Measurements from ENCODE around the gene IKZF2.

IKZF2 gene

DNA sequence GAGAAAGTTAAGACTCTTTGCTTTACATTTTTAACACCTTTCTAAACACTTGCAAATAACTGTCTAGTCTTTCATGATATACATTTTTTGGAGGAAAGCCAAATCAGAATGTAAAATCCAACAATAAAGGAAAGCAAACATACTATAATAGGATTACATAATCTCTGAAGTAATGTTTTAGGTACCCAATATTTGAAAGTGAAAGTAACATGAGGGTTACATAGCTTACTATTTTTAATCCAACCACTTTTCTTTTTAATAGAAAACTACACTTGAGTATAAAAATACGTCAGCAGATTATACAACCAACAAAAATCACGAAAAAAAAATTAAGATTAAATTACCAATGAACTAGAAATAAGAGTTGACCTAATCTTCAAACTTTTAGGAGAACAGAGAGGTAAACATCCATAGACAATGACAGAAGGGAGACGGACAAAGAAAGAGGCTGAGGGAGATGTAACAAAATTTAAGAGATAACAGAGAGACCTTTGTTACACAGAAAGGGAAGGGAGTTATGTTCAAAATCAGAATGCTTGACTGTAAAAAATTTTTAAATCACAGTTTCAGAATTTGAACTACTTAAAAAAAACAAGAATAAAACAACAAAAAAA lies 150.0 kb downstream of the IKZF2 start:
- peaks cover 52% of the 10 kb centered on the region for H3K4me1 ChIP-seq (ENCODE audit: control insufficient read depth, insufficient read depth, low read length, unreplicated experiment)
- H2AFZ ChIP-seq (ENCODE audit: low read length, unreplicated experiment): peak overlapping the region; percentile 18
- H3K27ac ChIP-seq (ENCODE audit: low read depth, low read length): peak overlapping the region; percentile 24; the same call in 1 of the 2 replicates
- H3K27me3 ChIP-seq (ENCODE audit: insufficient read depth, low read length): no peaks in the 10 kb centered on the region
- H3K79me2 ChIP-seq (ENCODE audit: control insufficient read depth, insufficient read depth, low read length, unreplicated experiment): no peaks in the 10 kb centered on the region
- peak overlapping the region; percentile 67 for H3K4me3 ChIP-seq (ENCODE audit: low read depth, low read length)
- H3K36me3 ChIP-seq (ENCODE audit: insufficient read depth, low read length): peaks cover 10% of the 10 kb centered on the region; the same call in 1 of the 2 replicates

GRCh38 chr2:212998626-212999359 lies 152.6 kb downstream of the IKZF2 start:
- Histone ChIP-seq H3K36me3 (ENCODE audit: insufficient read depth, low read length) (no peaks in the 10 kb centered on the region), H3K4me3 (ENCODE audit: low read depth, low read length) (no peak overlapping the region), H2AFZ (ENCODE audit: low read length, unreplicated experiment) (no peak overlapping the region), H3K27me3 (ENCODE audit: insufficient read depth, low read length) (no peaks in the 10 kb centered on the region), H3K27ac (ENCODE audit: low read depth, low read length) (peak overlapping the region; percentile 70), H3K4me1 (ENCODE audit: control insufficient read depth, insufficient read depth, low read length, unreplicated experiment) (peaks cover 56% of the 10 kb centered on the region), H3K79me2 (ENCODE audit: control insufficient read depth, insufficient read depth, low read length, unreplicated experiment) (no peaks in the 10 kb centered on the region)

GRCh38 chr2:212997526-212998020 lies 153.8 kb downstream of the IKZF2 start:
- H3K4me3 ChIP-seq (ENCODE audit: low read depth, low read length): no peak overlapping the region
- H2AFZ ChIP-seq (ENCODE audit: low read length, unreplicated experiment): peak overlapping the region; percentile 14
- H3K27ac ChIP-seq (ENCODE audit: low read depth, low read length): no peak overlapping the region
- no peaks in the 10 kb centered on the region for H3K79me2 ChIP-seq (ENCODE audit: control insufficient read depth, insufficient read depth, low read length, unreplicated experiment)
- H3K27me3 ChIP-seq (ENCODE audit: insufficient read depth, low read length): no peaks in the 10 kb centered on the region
- no peaks in the 10 kb centered on the region for H3K36me3 ChIP-seq (ENCODE audit: insufficient read depth, low read length)
- peaks cover 53% of the 10 kb centered on the region for H3K4me1 ChIP-seq (ENCODE audit: control insufficient read depth, insufficient read depth, low read length, unreplicated experiment)

- Histone ChIP-seq H3K27me3 (ENCODE audit: insufficient read depth, low read length) (no peaks in the 10 kb centered on the region), H3K36me3 (ENCODE audit: insufficient read depth, low read length) (no peaks in the 10 kb centered on the region), H2AFZ (ENCODE audit: low read length, unreplicated experiment) (no peak overlapping the region), H3K4me3 (ENCODE audit: low read depth, low read length) (peak overlapping the region; percentile 7; the same call in 1 of the 2 replicates), H3K4me1 (ENCODE audit: control insufficient read depth, insufficient read depth, low read length, unreplicated experiment) (peaks cover 40% of the 10 kb centered on the region), H3K27ac (ENCODE audit: low read depth, low read length) (peak overlapping the region; percentile 19), H3K79me2 (ENCODE audit: control insufficient read depth, insufficient read depth, low read length, unreplicated experiment) (no peaks in the 10 kb centered on the region)
These were observed 155.5 kb downstream of the IKZF2 start for GRCh38 chr2:212995920-212996319.

DNA sequence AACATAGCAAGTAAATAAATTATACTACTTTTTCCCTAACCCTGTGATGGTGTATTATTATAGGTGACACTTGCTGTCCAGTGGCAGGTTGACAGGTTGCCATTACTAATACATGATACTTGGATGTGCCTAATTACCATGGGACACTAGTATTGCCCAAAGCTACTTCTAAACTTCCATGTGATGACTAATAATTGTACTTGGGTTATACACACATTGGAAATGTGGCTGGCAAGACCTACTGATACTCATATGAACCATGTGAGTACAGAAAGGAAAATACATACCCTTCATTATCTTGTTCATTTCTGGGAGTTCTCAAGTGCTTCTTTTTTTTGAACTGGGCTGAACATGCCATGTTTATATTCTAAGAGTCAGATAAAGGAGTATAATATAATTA lies 156.4 kb downstream of the IKZF2 start:
- Histone ChIP-seq H3K4me1 (ENCODE audit: control insufficient read depth, insufficient read depth, low read length, unreplicated experiment) (peaks cover 41% of the 10 kb centered on the region), H3K4me3 (ENCODE audit: low read depth, low read length) (no peak overlapping the region), H3K36me3 (ENCODE audit: insufficient read depth, low read length) (no peaks in the 10 kb centered on the region), H3K27ac (ENCODE audit: low read depth, low read length) (peak overlapping the region; percentile 19), H3K27me3 (ENCODE audit: insufficient read depth, low read length) (no peaks in the 10 kb centered on the region), H2AFZ (ENCODE audit: low read length, unreplicated experiment) (no peak overlapping the region), H3K79me2 (ENCODE audit: control insufficient read depth, insufficient read depth, low read length, unreplicated experiment) (no peaks in the 10 kb centered on the region)

- H3K27ac ChIP-seq (ENCODE audit: low read depth, low read length): no peak overlapping the region
- H3K36me3 ChIP-seq (ENCODE audit: insufficient read depth, low read length): peaks cover 7% of the 10 kb centered on the region; the same call in 1 of the 2 replicates
- peaks cover 19% of the 10 kb centered on the region for H3K4me1 ChIP-seq (ENCODE audit: control insufficient read depth, insufficient read depth, low read length, unreplicated experiment)
- no peaks in the 10 kb centered on the region for H3K79me2 ChIP-seq (ENCODE audit: control insufficient read depth, insufficient read depth, low read length, unreplicated experiment)
- H2AFZ ChIP-seq (ENCODE audit: low read length, unreplicated experiment): no peak overlapping the region
- no peaks in the 10 kb centered on the region for H3K27me3 ChIP-seq (ENCODE audit: insufficient read depth, low read length)
- no peak overlapping the region for H3K4me3 ChIP-seq (ENCODE audit: low read depth, low read length)
These were observed 160.3 kb downstream of the IKZF2 start for GRCh38 chr2:212991120-212991519.

DNA sequence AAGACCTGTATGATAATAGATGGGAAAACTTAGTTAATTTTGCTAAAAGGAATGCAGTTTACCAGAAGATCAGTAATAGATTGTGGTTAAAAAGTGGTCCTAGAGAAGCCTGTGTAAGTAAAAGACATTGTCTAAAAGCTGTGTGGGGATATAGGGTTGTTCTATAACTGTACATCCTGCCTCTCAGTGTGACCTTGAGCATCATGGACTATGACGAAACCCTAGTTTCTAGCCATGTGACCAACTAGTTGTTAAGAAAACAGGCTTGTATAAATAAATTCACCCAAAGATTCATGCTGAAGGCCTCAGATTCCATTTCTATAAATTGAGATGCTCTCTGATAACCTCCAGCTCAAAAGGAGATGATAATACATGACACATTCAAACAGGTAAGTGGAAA lies 160.7 kb downstream of the IKZF2 start:
- Histone ChIP-seq H3K4me1 (ENCODE audit: control insufficient read depth, insufficient read depth, low read length, unreplicated experiment) (peaks cover 16% of the 10 kb centered on the region), H2AFZ (ENCODE audit: low read length, unreplicated experiment) (no peak overlapping the region), H3K79me2 (ENCODE audit: control insufficient read depth, insufficient read depth, low read length, unreplicated experiment) (no peaks in the 10 kb centered on the region), H3K27me3 (ENCODE audit: insufficient read depth, low read length) (no peaks in the 10 kb centered on the region), H3K27ac (ENCODE audit: low read depth, low read length) (no peak overlapping the region), H3K4me3 (ENCODE audit: low read depth, low read length) (no peak overlapping the region), H3K36me3 (ENCODE audit: insufficient read depth, low read length) (peaks cover 7% of the 10 kb centered on the region; the same call in 1 of the 2 replicates)

DNA sequence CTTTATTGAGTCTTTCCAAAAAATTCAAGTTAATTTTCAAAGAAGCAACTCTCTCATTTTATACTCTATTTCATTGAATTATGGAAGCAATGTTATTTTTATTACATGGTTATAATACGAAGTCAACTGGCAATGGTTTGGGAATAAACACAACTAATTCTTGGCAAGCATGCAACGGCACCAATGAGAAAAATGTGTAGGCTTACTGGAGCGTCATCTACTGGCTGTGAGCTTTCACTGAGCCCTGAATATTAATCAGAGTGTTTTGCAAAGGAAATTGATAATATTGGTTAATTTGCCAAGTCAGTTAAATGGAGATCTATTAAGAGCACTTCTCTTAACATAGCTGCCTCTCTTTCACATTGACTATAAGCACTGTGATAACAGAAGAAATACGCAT lies 163.9 kb downstream of the IKZF2 start:
- no peak overlapping the region for H2AFZ ChIP-seq (ENCODE audit: low read length, unreplicated experiment)
- H3K4me1 ChIP-seq (ENCODE audit: control insufficient read depth, insufficient read depth, low read length, unreplicated experiment): peaks cover 7% of the 10 kb centered on the region
- no peak overlapping the region for H3K27ac ChIP-seq (ENCODE audit: low read depth, low read length)
- no peaks in the 10 kb centered on the region for H3K27me3 ChIP-seq (ENCODE audit: insufficient read depth, low read length)
- H3K36me3 ChIP-seq (ENCODE audit: insufficient read depth, low read length): peaks cover 7% of the 10 kb centered on the region; the same call in 1 of the 2 replicates
- no peaks in the 10 kb centered on the region for H3K79me2 ChIP-seq (ENCODE audit: control insufficient read depth, insufficient read depth, low read length, unreplicated experiment)
- H3K4me3 ChIP-seq (ENCODE audit: low read depth, low read length): no peak overlapping the region

DNA sequence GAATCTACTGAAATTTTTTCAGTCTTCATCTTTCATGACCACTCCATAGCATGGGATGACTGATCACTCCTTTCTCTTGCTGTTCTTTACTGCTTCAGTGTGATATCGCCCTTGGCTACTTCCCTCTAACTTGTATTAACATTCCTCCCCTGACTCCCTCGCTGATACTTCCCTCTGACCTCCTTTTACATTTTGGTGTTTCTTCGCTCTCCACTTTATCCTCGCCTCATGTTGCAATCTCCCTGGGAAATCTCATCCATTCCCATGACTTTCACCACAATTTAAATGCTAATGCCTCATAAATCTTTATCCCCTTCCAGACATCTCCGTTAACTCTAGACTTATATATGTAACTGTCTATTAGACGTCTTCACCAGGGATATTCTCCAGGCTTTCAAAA lies 167.3 kb downstream of the IKZF2 start:
- Histone ChIP-seq H3K36me3 (ENCODE audit: insufficient read depth, low read length) (peaks cover 3% of the 10 kb centered on the region; the same call in 1 of the 2 replicates), H2AFZ (ENCODE audit: low read length, unreplicated experiment) (no peak overlapping the region), H3K27ac (ENCODE audit: low read depth, low read length) (no peak overlapping the region), H3K4me3 (ENCODE audit: low read depth, low read length) (no peak overlapping the region), H3K4me1 (ENCODE audit: control insufficient read depth, insufficient read depth, low read length, unreplicated experiment) (no peaks in the 10 kb centered on the region), H3K27me3 (ENCODE audit: insufficient read depth, low read length) (no peaks in the 10 kb centered on the region), H3K79me2 (ENCODE audit: control insufficient read depth, insufficient read depth, low read length, unreplicated experiment) (no peaks in the 10 kb centered on the region)

DNA sequence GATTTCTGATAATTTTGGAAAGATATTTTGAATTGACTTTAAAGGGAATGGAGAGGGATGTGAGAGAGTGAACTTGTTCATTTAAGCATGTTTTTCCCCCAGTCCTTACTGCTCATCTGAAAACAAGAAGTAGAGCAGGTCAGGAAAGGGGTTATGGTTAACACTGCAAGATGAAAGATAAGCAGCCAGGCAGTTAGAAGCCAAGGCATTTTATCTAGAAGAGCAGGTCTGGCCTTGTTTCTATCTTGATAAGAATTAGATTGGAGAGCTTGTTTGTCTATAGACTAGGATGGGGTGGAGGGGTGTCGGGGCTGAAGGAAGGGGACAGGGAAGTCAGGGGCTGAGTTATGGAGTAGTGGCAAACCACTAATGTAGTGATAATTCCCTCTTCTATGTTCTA lies 171.6 kb downstream of the IKZF2 start:
- no peaks in the 10 kb centered on the region; the same call in 1 of the 2 replicates for H3K36me3 ChIP-seq (ENCODE audit: insufficient read depth, low read length)
- no peaks in the 10 kb centered on the region for H3K27me3 ChIP-seq (ENCODE audit: insufficient read depth, low read length)
- H3K4me1 ChIP-seq (ENCODE audit: control insufficient read depth, insufficient read depth, low read length, unreplicated experiment): peaks cover 3% of the 10 kb centered on the region
- no peak overlapping the region for H3K4me3 ChIP-seq (ENCODE audit: low read depth, low read length)
- no peak overlapping the region for H2AFZ ChIP-seq (ENCODE audit: low read length, unreplicated experiment)
- H3K27ac ChIP-seq (ENCODE audit: low read depth, low read length): no peak overlapping the region
- no peaks in the 10 kb centered on the region for H3K79me2 ChIP-seq (ENCODE audit: control insufficient read depth, insufficient read depth, low read length, unreplicated experiment)
